SK-N-SH treated with all-trans-retinoic acid at 6 μM for 48 hours (cell line): ENCODE data around the gene RGS21.

ENCODE experiments used
- ATAC-seq: fragments of 200-7000 bp; cut with Tn5 transposase; 3 replicates; pipeline ENCODE4 v1.9.1; 2020; ENCODE audit warnings: mild to moderate bottlenecking, moderate library complexity
- ARNTL ChIP-seq: fragments of 450-650 bp; formaldehyde crosslinking; IDR thresholded peaks from 2 replicates; pipeline ENCODE4 v1.5.0; 2020; ENCODE audit warnings: low read depth, mild to moderate bottlenecking, moderate library complexity, borderline replicate concordance
- BACH2 ChIP-seq: fragments of 250-450 bp; sonication (Bioruptor Pico); IDR thresholded peaks from 2 replicates; pipeline ENCODE4 v1.9.0; 2021; ENCODE audit warnings: mild to moderate bottlenecking, borderline replicate concordance
- CREB5 ChIP-seq: fragments of 250-450 bp; sonication (Bioruptor Pico); IDR thresholded peaks from 2 replicates; pipeline ENCODE4 v1.5.1; 2020; ENCODE audit warnings: low read depth, mild to moderate bottlenecking, moderate library complexity
- CSDC2 ChIP-seq: fragments of 250-450 bp; sonication (Bioruptor Pico); IDR thresholded peaks from 2 replicates; pipeline ENCODE4 v1.5.0; 2020; ENCODE audit warnings: mild to moderate bottlenecking, moderate library complexity
- ESRRG ChIP-seq: fragments of 250-450 bp; sonication (Bioruptor Pico); IDR thresholded peaks from 2 replicates; pipeline ENCODE4 v1.6.1; 2021; ENCODE audit warnings: mild to moderate bottlenecking
- GLIS3 ChIP-seq: fragments of 250-450 bp; sonication (Bioruptor Pico); IDR thresholded peaks from 2 replicates; pipeline ENCODE4 v1.5.0; 2020; ENCODE audit warnings: mild to moderate bottlenecking, moderate library complexity
- ISL1 ChIP-seq: fragments of 250-450 bp; sonication (Bioruptor Pico); IDR thresholded peaks from 2 replicates; pipeline ENCODE4 v2.1.2; 2022; ENCODE audit warnings: mild to moderate bottlenecking, moderate library complexity
- PATZ1 ChIP-seq: fragments of 250-450 bp; sonication (Bioruptor Pico); IDR thresholded peaks from 2 replicates; pipeline ENCODE4 v1.8.0; 2020; ENCODE audit warnings: mild to moderate bottlenecking, moderate library complexity, borderline replicate concordance
- POU6F1 ChIP-seq: fragments of 250-450 bp; sonication (Bioruptor Pico); IDR thresholded peaks from 2 replicates; pipeline ENCODE4 v1.8.0; 2021; ENCODE audit warnings: low read depth, mild to moderate bottlenecking, moderate library complexity, borderline replicate concordance
- RARB ChIP-seq: fragments of 250-450 bp; sonication (Bioruptor Pico); IDR thresholded peaks from 2 replicates; pipeline ENCODE4 v1.8.0; 2021; ENCODE audit warnings: mild to moderate bottlenecking, moderate library complexity
- SNAI2 ChIP-seq: fragments of 250-450 bp; sonication (Bioruptor Pico); IDR thresholded peaks from 2 replicates; pipeline ENCODE4 v1.5.0; 2020; ENCODE audit warnings: mild to moderate bottlenecking, moderate library complexity
- TCF4 ChIP-seq: fragments of 250-450 bp; sonication (Bioruptor Pico); IDR thresholded peaks from 2 replicates; pipeline ENCODE4 v1.8.0; 2021; ENCODE audit warnings: mild to moderate bottlenecking, moderate library complexity, borderline replicate concordance
- TOX ChIP-seq: fragments of 250-450 bp; sonication (Bioruptor Pico); IDR thresholded peaks from 2 replicates; pipeline ENCODE4 v1.8.0; 2021; ENCODE audit warnings: mild to moderate bottlenecking, moderate library complexity, borderline replicate concordance
- ZC3H10 ChIP-seq: fragments of 250-450 bp; sonication (Bioruptor Pico); IDR thresholded peaks from 2 replicates; pipeline ENCODE4 v1.5.1; 2021; ENCODE audit warnings: mild to moderate bottlenecking, moderate library complexity
- ZFP3 ChIP-seq: fragments of 250-450 bp; sonication (Bioruptor Pico); IDR thresholded peaks from 2 replicates; pipeline ENCODE4 v1.5.0; 2020; ENCODE audit warnings: mild to moderate bottlenecking, moderate library complexity
- ZFP30 ChIP-seq: fragments of 450-650 bp; formaldehyde crosslinking; IDR thresholded peaks from 2 replicates; pipeline ENCODE4 v1.5.0; 2022; ENCODE audit warnings: mild to moderate bottlenecking, moderate library complexity
- ZNF565 ChIP-seq: fragments of 450-650 bp; formaldehyde crosslinking; conservative IDR thresholded peaks from 2 replicates; pipeline ENCODE4 v1.5.0; 2020; ENCODE audit warnings: low read depth, mild to moderate bottlenecking, moderate library complexity
- ZNF70 ChIP-seq: fragments of 450-650 bp; formaldehyde crosslinking; IDR thresholded peaks from 2 replicates; pipeline ENCODE4 v1.5.0; 2020; ENCODE audit warnings: mild to moderate bottlenecking, moderate library complexity
- ZNF8 ChIP-seq: fragments of 450-650 bp; formaldehyde crosslinking; IDR thresholded peaks from 2 replicates; pipeline ENCODE4 v1.5.0; 2020; ENCODE audit warnings: mild to moderate bottlenecking, moderate library complexity
- TF ChIP-seq, protein P1 (sequence below): fragments of 250-450 bp; sonication (Bioruptor Pico); IDR thresholded peaks from 2 replicates; pipeline ENCODE4 v1.5.1; 2021; ENCODE audit warnings: mild to moderate bottlenecking, moderate library complexity
- TF ChIP-seq, protein P2 (sequence below): fragments of 250-450 bp; sonication (Bioruptor Pico); IDR thresholded peaks from 2 replicates; pipeline ENCODE4 v1.5.0; 2020; ENCODE audit warnings: mild to moderate bottlenecking, moderate library complexity

Gene RGS21

DNA sequence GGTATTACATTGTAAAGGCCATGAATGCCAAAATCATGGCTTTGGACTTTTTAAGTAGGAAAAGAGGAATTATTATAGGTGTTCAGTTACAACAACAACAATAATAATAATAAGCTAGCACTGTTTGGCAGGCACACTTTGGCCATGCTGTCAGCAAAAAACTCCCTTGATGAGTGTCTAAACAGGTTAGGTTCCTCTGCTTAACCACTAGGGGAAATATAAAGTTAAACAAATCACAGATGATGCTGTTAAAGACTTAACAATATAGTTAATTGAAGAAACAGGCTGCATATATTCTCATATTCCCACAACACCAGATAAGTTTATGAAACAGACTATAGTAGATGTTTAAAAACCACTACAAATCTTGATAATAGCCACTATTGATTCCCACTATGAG lies 46.4 kb downstream of the RGS21 start:
- TF ChIP-seq CREB5 (CRISPR knock-in tag) (no peak), ZNF565 (CRISPR knock-in tag) (no peak), POU6F1 (CRISPR knock-in tag) (no peak), ISL1 (CRISPR knock-in tag) (no peak), ARNTL (CRISPR knock-in tag) (no peak), ESRRG (CRISPR knock-in tag) (no peak), BACH2 (CRISPR knock-in tag) (no peak), ZFP30 (CRISPR knock-in tag) (no peak), ZC3H10 (CRISPR knock-in tag) (no peak), ZNF70 (CRISPR knock-in tag) (no peak), RARB (CRISPR knock-in tag) (no peak), CSDC2 (CRISPR knock-in tag) (no peak), TOX (CRISPR knock-in tag) (no peak)
- TF ChIP-seq, protein P1, sequence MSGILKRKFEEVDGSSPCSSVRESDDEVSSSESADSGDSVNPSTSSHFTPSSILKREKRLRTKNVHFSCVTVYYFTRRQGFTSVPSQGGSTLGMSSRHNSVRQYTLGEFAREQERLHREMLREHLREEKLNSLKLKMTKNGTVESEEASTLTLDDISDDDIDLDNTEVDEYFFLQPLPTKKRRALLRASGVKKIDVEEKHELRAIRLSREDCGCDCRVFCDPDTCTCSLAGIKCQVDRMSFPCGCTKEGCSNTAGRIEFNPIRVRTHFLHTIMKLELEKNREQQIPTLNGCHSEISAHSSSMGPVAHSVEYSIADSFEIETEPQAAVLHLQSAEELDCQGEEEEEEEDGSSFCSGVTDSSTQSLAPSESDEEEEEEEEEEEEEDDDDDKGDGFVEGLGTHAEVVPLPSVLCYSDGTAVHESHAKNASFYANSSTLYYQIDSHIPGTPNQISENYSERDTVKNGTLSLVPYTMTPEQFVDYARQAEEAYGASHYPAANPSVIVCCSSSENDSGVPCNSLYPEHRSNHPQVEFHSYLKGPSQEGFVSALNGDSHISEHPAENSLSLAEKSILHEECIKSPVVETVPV (CRISPR knock-in tag) = no peak
- ATAC-seq = peak; percentile 47; the same call in 1 of the 3 replicates

DNA sequence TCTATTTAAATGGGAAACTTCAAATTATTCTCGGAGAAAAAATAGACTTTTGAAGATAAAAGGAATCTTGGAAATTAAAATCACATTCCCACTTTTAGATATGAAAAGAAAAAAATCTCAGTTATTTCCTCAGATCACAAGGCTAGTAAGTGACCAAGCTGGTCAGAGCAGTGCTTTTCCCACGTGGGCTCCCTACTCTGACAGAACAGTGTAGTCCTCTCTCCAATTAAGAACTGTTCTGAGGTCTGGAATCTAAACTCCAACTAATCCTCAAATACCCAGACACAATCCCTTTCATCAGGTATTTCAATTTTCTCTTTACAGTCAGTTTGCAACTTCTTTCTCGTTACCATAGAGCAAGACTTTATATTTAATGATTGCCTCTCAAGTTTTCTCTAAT lies 50.6 kb downstream of the RGS21 start:
- TF ChIP-seq ZC3H10 (CRISPR knock-in tag) (no peak), ZNF8 (CRISPR knock-in tag) (no peak), RARB (CRISPR knock-in tag) (no peak), TCF4 (CRISPR knock-in tag) (no peak), PATZ1 (CRISPR knock-in tag) (no peak), ZFP3 (CRISPR knock-in tag) (no peak)
- no peak for ATAC-seq

DNA sequence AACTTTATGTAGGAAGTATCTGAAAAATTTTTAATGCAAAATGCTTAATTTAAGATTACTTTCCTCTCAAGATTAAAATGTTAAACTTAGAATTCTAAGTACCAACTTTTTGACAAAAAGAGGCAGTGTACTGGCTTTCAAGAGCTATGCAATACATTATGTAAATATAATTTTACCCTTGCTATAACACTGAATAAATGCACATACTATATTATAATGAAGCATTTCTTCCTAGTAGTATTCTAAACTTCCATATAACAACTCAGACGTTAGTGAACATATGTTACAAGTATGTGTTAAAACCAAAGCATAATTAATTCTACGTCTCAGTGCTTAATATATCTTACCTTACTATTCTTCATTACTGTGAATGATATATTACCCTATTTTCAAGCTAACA lies 58.5 kb downstream of the RGS21 start:
- ATAC-seq = no peak
- no peak for TF ChIP-seq ZNF8 (CRISPR knock-in tag)
- no peak for TF ChIP-seq RARB (CRISPR knock-in tag)
- TF ChIP-seq SNAI2 (CRISPR knock-in tag) = no peak
- TF ChIP-seq, protein P1 (CRISPR knock-in tag) = no peak
- TF ChIP-seq ZFP30 (CRISPR knock-in tag) = no peak
- no peak for TF ChIP-seq POU6F1 (CRISPR knock-in tag)

DNA sequence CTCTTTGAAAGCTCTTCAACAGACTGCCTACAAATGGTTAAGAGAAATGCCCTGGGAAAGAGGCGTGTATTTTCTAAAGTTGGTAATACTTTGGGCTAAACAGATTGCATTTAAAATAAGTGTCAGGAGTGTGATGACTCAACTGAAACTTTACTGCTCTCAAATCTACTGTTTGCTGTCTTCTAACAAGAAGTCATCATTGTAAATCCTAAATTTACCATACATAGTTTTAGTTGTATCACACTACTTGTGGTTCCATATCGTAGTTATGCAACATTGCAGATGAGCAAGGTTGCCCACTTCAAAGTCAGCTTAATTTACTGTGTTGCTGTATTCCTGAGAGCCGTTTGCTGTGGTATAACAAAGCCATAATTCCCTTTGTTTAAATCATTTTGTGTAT lies 59.6 kb downstream of the RGS21 start:
- no peak for ATAC-seq
- TF ChIP-seq POU6F1 (CRISPR knock-in tag) = no peak
- no peak for TF ChIP-seq GLIS3 (CRISPR knock-in tag)
- TF ChIP-seq ARNTL (CRISPR knock-in tag) = no peak
- TF ChIP-seq BACH2 (CRISPR knock-in tag) = no peak
- TF ChIP-seq, protein P2, sequence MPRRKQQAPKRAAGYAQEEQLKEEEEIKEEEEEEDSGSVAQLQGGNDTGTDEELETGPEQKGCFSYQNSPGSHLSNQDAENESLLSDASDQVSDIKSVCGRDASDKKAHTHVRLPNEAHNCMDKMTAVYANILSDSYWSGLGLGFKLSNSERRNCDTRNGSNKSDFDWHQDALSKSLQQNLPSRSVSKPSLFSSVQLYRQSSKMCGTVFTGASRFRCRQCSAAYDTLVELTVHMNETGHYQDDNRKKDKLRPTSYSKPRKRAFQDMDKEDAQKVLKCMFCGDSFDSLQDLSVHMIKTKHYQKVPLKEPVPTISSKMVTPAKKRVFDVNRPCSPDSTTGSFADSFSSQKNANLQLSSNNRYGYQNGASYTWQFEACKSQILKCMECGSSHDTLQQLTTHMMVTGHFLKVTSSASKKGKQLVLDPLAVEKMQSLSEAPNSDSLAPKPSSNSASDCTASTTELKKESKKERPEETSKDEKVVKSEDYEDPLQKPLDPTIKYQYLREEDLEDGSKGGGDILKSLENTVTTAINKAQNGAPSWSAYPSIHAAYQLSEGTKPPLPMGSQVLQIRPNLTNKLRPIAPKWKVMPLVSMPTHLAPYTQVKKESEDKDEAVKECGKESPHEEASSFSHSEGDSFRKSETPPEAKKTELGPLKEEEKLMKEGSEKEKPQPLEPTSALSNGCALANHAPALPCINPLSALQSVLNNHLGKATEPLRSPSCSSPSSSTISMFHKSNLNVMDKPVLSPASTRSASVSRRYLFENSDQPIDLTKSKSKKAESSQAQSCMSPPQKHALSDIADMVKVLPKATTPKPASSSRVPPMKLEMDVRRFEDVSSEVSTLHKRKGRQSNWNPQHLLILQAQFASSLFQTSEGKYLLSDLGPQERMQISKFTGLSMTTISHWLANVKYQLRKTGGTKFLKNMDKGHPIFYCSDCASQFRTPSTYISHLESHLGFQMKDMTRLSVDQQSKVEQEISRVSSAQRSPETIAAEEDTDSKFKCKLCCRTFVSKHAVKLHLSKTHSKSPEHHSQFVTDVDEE (CRISPR knock-in tag) = no peak
- TF ChIP-seq ESRRG (CRISPR knock-in tag) = no peak
- TF ChIP-seq TOX (CRISPR knock-in tag) = no peak
- no peak for TF ChIP-seq ZFP30 (CRISPR knock-in tag)
